ENCODE measurements around the gene TMEM270. TPM values are rescaled to one million over a fixed set of nuclear protein-coding genes. Genes with fewer than 3 reads are reported as not detected.

The TMEM270 gene
- total RNA-seq, 1 donor from 2014 or later, result not detected

DNA sequence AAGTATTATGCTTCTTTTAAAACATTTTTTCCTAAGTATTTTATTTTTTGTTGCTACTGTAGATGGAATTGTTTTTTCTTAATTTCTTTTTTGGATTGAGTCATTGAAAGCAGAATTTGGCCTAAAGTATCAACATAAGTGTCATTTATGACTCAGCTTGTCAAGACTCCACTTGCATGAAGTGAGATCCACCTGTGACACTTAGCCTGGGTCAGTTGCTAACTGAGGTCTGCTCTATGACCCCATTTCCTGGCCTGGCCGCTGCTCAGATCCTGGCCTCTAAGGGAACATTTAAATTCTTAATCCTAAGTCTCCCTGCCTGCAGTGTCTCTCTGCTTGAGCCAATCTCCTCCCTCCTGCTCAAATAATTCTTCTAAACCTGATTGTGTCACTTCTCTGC is 35.5 kb downstream of the TMEM270 start:
- Histone ChIP-seq H3K4me3 (ENCODE audit: low read depth, low read length) (no peak overlapping the region), H3K27me3 (ENCODE audit: control insufficient read depth, insufficient read depth, low read length) (no peaks in the 10 kb centered on the region), H3K36me3 (ENCODE audit: control insufficient read depth, insufficient read depth, low read length) (no peaks in the 10 kb centered on the region)
- no peak for DNase-seq (ENCODE audit: low read depth)
- TF ChIP-seq, protein P1, sequence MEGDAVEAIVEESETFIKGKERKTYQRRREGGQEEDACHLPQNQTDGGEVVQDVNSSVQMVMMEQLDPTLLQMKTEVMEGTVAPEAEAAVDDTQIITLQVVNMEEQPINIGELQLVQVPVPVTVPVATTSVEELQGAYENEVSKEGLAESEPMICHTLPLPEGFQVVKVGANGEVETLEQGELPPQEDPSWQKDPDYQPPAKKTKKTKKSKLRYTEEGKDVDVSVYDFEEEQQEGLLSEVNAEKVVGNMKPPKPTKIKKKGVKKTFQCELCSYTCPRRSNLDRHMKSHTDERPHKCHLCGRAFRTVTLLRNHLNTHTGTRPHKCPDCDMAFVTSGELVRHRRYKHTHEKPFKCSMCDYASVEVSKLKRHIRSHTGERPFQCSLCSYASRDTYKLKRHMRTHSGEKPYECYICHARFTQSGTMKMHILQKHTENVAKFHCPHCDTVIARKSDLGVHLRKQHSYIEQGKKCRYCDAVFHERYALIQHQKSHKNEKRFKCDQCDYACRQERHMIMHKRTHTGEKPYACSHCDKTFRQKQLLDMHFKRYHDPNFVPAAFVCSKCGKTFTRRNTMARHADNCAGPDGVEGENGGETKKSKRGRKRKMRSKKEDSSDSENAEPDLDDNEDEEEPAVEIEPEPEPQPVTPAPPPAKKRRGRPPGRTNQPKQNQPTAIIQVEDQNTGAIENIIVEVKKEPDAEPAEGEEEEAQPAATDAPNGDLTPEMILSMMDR (IDR thresholded peaks at IDR 0.05; ENCODE audit: insufficient read depth, low read length, poor library complexity, severe bottlenecking), result no peak

DNA sequence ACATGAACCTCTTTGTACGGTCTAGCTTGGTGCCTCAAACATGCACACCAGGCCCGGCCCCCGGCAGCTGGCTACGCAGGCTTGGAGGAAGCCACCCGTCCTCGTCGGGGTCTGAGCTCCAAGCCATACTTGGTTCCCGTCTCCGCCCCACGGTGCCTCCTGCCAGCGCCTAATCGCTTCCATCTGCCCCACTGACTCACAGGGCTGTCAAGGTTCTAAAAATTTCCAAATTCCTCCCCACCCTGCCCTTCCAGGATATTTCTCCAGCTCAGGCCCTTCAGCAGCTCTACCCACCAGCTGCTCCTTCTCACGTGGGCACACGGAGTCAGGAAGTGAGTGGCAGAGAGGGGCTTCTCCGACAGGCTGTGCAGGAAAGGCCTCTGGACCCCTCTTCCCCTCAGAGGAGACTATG is 38.8 kb downstream of the TMEM270 start:
- no peak for DNase-seq (ENCODE audit: low read depth)
- no peaks in the 10 kb centered on the region for H3K36me3 ChIP-seq (ENCODE audit: control insufficient read depth, insufficient read depth, low read length)
- no peaks in the 10 kb centered on the region for H3K27me3 ChIP-seq (ENCODE audit: control insufficient read depth, insufficient read depth, low read length)
- TF ChIP-seq, protein P1 (IDR thresholded peaks at IDR 0.05; ENCODE audit: insufficient read depth, low read length, poor library complexity, severe bottlenecking), result no peak
- H3K4me3 ChIP-seq (ENCODE audit: low read depth, low read length), result no peak overlapping the region

DNA sequence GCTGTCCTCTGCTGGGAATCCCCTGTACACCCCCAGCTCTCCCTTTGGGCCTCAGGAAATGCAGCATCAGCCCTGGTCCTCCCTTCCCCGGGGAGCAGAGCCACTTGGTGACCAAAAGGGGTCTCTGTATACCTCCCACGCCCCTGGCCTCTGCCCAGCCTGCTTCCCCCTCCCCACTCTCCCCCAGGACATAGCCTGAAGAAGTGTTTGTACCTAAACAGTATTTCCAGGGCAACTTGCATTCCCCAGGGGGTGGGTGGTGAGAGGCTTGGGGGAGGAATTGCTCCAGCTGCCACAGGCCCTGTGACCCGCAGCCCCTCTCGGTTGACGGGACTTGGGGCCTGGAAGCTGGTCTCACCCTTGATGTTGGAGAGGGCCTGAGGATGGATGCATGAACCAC is 39.3 kb downstream of the TMEM270 start:
- TF ChIP-seq, protein P1 (IDR thresholded peaks at IDR 0.05; ENCODE audit: insufficient read depth, low read length, poor library complexity, severe bottlenecking), result no peak
- H3K36me3 ChIP-seq (ENCODE audit: control insufficient read depth, insufficient read depth, low read length), result no peaks in the 10 kb centered on the region
- H3K27me3 ChIP-seq (ENCODE audit: control insufficient read depth, insufficient read depth, low read length), result no peaks in the 10 kb centered on the region
- no peak overlapping the region for H3K4me3 ChIP-seq (ENCODE audit: low read depth, low read length)
- DNase-seq (ENCODE audit: low read depth), result no peak

DNA sequence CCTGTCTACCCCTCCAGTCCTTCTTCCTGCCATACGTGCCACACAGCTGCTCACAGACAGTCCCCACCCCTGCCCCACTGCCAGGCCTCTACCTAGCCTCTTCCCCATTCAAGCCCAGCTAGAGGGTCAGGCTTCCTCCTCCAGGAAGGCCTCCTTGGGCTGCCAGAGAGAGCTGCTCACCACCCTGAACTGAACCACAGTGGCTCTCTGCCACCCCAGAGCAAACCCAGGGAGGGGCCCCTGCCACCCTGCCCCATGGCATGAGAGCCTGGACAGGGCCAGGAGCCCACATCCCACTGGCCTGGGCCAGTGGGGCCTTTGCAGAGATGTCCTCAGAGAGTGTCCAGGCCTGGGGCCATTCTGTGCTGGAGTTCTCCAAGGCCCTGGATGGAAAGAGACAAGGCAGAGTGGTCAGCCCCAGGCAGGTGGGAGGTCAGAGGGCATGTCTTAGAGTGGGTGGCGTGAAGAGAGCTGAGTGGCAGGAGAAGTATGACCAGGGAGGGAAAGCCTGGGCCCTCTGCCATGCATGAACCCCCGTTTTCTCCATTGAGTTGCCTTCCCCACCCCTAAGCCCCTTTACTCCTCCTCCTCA is 40.4 kb downstream of the TMEM270 start:
- TF ChIP-seq, protein P1 (IDR thresholded peaks at IDR 0.05; ENCODE audit: insufficient read depth, low read length, poor library complexity, severe bottlenecking), result no peak
- H3K36me3 ChIP-seq (ENCODE audit: control insufficient read depth, insufficient read depth, low read length), result no peaks in the 10 kb centered on the region
- H3K27me3 ChIP-seq (ENCODE audit: control insufficient read depth, insufficient read depth, low read length), result no peaks in the 10 kb centered on the region
- H3K4me3 ChIP-seq (ENCODE audit: low read depth, low read length), result no peak overlapping the region
- DNase-seq (ENCODE audit: low read depth), result no peak

DNA sequence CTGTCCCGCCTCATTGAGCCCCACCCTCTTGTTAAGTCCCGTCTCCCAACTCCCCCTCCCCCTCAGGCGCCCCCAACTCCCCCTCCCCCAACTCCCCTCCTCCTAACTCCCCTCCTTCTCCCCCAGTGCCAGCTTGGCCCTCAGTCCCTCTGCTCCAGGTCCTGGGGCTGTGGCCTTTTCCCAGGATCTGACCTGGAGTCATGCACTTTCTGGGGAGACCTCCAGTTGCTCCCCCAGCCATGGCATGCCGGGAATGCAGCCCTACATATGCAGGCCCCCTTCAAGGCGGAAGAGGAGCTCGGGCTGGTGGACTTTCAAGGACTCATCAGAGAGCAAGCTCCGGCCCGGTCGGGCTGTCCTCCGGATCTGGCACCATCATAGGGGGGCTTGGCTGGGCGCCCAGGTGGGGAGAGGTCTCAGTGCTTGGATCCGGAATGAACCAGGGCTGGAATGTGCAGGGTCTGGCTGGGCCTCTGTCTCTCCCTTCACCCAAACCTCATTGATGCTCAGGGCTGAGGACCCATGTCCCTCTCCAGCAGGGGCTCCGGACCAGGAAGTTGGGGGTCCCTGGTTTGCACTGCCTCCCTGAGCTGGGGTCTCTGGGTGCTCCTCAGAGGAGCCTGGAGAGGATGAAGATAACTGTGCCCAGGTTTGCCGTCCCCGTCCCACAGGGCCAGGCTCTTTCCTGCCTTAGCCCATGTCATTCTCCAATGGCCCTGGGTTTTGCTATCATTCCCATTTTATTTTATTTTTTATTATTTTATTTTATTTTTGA is 41.1 kb downstream of the TMEM270 start:
- no peaks in the 10 kb centered on the region for H3K27me3 ChIP-seq (ENCODE audit: control insufficient read depth, insufficient read depth, low read length)
- H3K36me3 ChIP-seq (ENCODE audit: control insufficient read depth, insufficient read depth, low read length), result no peaks in the 10 kb centered on the region
- TF ChIP-seq, protein P1 (IDR thresholded peaks at IDR 0.05; ENCODE audit: insufficient read depth, low read length, poor library complexity, severe bottlenecking), result no peak
- H3K4me3 ChIP-seq (ENCODE audit: low read depth, low read length), result no peak overlapping the region
- no peak for DNase-seq (ENCODE audit: low read depth)

Data from kidney epithelial cell (primary cell).